ENCODE results near the gene BANF2. TPM values are rescaled to one million over a fixed set of nuclear protein-coding genes. Genes with fewer than 3 reads are reported as not detected.

The BANF2 gene
- total and polyA plus RNA-seq, 2 of the 4 experiments (the other 2 are of a cell fraction), result not detected

- intact Hi-C loops (cut with micrococcal nuclease), result no loop called here
- H2BK15ac ChIP-seq (ENCODE audit: low read depth, low read length), result no peak overlapping the region
Measured at GRCh38 chr20:17701826-17702225, 2.1 kb downstream of the BANF2 start.

More at GRCh38 chr20:17701826-17702225, 2.1 kb downstream of the BANF2 start:
- H3K36me3 ChIP-seq (ENCODE audit: control insufficient read depth, insufficient read depth, low read length), result no peaks in the 10 kb centered on the region
- H2AFZ ChIP-seq (replicated peaks; ENCODE audit: low read length, poor library complexity), result no peak overlapping the region
- H3K9me1 ChIP-seq (ENCODE audit: insufficient read depth, low read length), result no peaks in the 10 kb centered on the region
- no peaks in the 10 kb centered on the region for H4K20me1 ChIP-seq (ENCODE audit: insufficient read depth, low read length)
- H2BK5ac ChIP-seq (ENCODE audit: low read depth, low read length, poor library complexity, severe bottlenecking), result no peak overlapping the region
- 40% methylated on average over 1 of the region's 4 CpGs; no CpG with 5 or more reads in 1 of the 2 experiments for WGBS, 2 experiments (ENCODE audit: extremely low coverage in 2 of 2, insufficient read length in 1 of 2)
- H2AK9ac ChIP-seq (replicated peaks; ENCODE audit: low read depth, low read length, poor library complexity), result no peak overlapping the region
- no peak for TF ChIP-seq CTCF (conservative IDR thresholded peaks at IDR 0.05; ENCODE audit: low read depth, low read length)
- no peak for TF ChIP-seq BHLHE40 (IDR thresholded peaks at IDR 0.05; ENCODE audit: low read depth, low read length)
- no peak for TF ChIP-seq CHD1 (IDR thresholded peaks at IDR 0.05; ENCODE audit: low read depth, low read length)
- no peak for TF ChIP-seq NFE2L2 (IDR thresholded peaks at IDR 0.05; ENCODE audit: low read depth, low read length)
- no peak for TF ChIP-seq RFX5 (IDR thresholded peaks at IDR 0.05; ENCODE audit: low read depth, low read length)
- no peak for TF ChIP-seq POLR2A (IDR thresholded peaks at IDR 0.05; ENCODE audit: low read depth, low read length)
- no peak for TF ChIP-seq CEBPB (IDR thresholded peaks at IDR 0.05; ENCODE audit: low read depth, low read length)
- no peak for TF ChIP-seq MAZ (IDR thresholded peaks at IDR 0.05; ENCODE audit: borderline replicate concordance, low read depth, low read length)
- BruUV-seq (replicated peaks), result no TSS peak
- CTCF ChIA-PET, result no interaction called here
- H3K56ac ChIP-seq (ENCODE audit: extremely low read depth, insufficient read depth, low read length), result no peak overlapping the region
- no peak overlapping the region for H3K27ac ChIP-seq (ENCODE audit: insufficient read depth, low read length)
- H4K91ac ChIP-seq (ENCODE audit: insufficient read depth, low read depth, low read length), result no peak overlapping the region
- no peak overlapping the region for H3K14ac ChIP-seq (replicated peaks; ENCODE audit: low read depth, low read length)
- no peak overlapping the region for H3K9ac ChIP-seq (ENCODE audit: low read depth, low read length)
- H2AK5ac ChIP-seq (ENCODE audit: low read depth, low read length), result no peak overlapping the region
- H3K79me1 ChIP-seq (ENCODE audit: low read depth in 1 of 2, low read length in 2 of 2), result no peaks in the 10 kb centered on the region
- H3K4ac ChIP-seq (ENCODE audit: low read depth, low read length), result no peak overlapping the region
- dilution Hi-C loops (cut with HindIII; ENCODE audit: low sequenced_read_pairs, unreplicated experiment) (no loop called here), in situ Hi-C loops (cut with MboI; ENCODE audit: low sequenced_read_pairs) (no loop called here)
- no peaks in the 10 kb centered on the region for H3K9me3 ChIP-seq (ENCODE audit: control insufficient read depth, insufficient read depth, low read length)
- ATAC-seq (ENCODE audit: low read depth), result no peak
- POLR2A ChIA-PET (ENCODE audit: unreplicated experiment), result no interaction called here
- no peaks in the 10 kb centered on the region for H3K4me1 ChIP-seq (ENCODE audit: control insufficient read depth, insufficient read depth, low read length)
- no peak for DNase-seq
- H3K18ac ChIP-seq (ENCODE audit: low read depth, low read length), result no peak overlapping the region
- no peak overlapping the region for H2BK20ac ChIP-seq (ENCODE audit: low read depth, low read length)
- H4K5ac ChIP-seq (ENCODE audit: low read depth, low read length), result no peak overlapping the region
- H3K27me3 ChIP-seq (ENCODE audit: control insufficient read depth, insufficient read depth, low read length), result peaks cover 5% of the 10 kb centered on the region
- no peak overlapping the region for H3K4me2 ChIP-seq (ENCODE audit: low read depth, low read length)
- no peak overlapping the region for H3K23ac ChIP-seq (ENCODE audit: low read depth, low read length)
- no peak overlapping the region for H2BK120ac ChIP-seq (ENCODE audit: low read depth, low read length)
- H3K4me3 ChIP-seq (ENCODE audit: insufficient read depth, low read depth, low read length), result no peak overlapping the region
- H4K8ac ChIP-seq (ENCODE audit: low read depth in 2 of 2, low read length in 2 of 2), result no peak overlapping the region

Data from IMR-90 (cell line).